Esophagus (tissue), 2 donors: Measurements from ENCODE around the gene TSKS. TPM values are rescaled to one million over a fixed set of nuclear protein-coding genes. Genes with fewer than 3 reads are reported as not detected.

Experiments used
- H3K27ac ChIP-seq, 2 donors: one replicate each; pipeline ENCODE4 v1.5.1; 2013; ENCODE audit warnings: low read depth in 2 of 2, mild to moderate bottlenecking in 2 of 2, inconsistent platforms in 1 of 2, low read length in 1 of 2, moderate library complexity in 1 of 2
- H3K27me3 ChIP-seq, 2 donors: one replicate each; pipeline ENCODE4 v1.6.1; 2013; ENCODE audit warnings: low read length in 2 of 2, control low read depth in 1 of 2, mild to moderate bottlenecking in 1 of 2; ENCODE audit not compliant: insufficient read depth in 2 of 2, control insufficient read depth in 1 of 2
- H3K36me3 ChIP-seq, 2 donors: one replicate each; pipeline ENCODE4 v1.6.1; 2013; ENCODE audit warnings: low read length in 1 of 2; ENCODE audit not compliant: control insufficient read depth in 2 of 2, insufficient read depth in 2 of 2
- H3K4me1 ChIP-seq, 2 donors: one replicate each; pipeline ENCODE4 v1.6.1; 2013; ENCODE audit warnings: low read length in 1 of 2; ENCODE audit not compliant: control insufficient read depth in 2 of 2, insufficient read depth in 2 of 2
- H3K4me3 ChIP-seq, 2 donors: one replicate each; pipeline ENCODE4 v1.5.1; 2013; ENCODE audit warnings: low read length in 2 of 2, mild to moderate bottlenecking in 2 of 2, low read depth in 1 of 2, moderate library complexity in 1 of 2
- H3K9me3 ChIP-seq, 2 donors: one replicate each; pipeline ENCODE4 v1.6.1; 2013; ENCODE audit warnings: mild to moderate bottlenecking in 2 of 2, low read depth in 1 of 2, low read length in 1 of 2, moderate library complexity in 1 of 2; ENCODE audit not compliant: control insufficient read depth in 2 of 2, insufficient read depth in 1 of 2
- WGBS, 2 donors: extraction: QIAGEN DNeasy Blood & Tissue Kit; methylation state at CpG; one replicate each; pipeline ENCODE4 v1.1.7; 2013; 5-methylcytosine and 5-hydroxymethylcytosine counted together
- polyA plus RNA-seq, 2 donors: library from polyadenylated mRNA; stranded (reverse); fragments of 200-250 nt; gene quantifications; one replicate each; pipeline ENCODE4 v1.2.3, GENCODE V29; 2013
- donor health status: healthy with polysubstance abuse.
- donor health status: Bipolar disorder and iron deficiency.

The TSKS gene
- polyA plus RNA-seq, 2 donors = 0.06 to 0.55 TPM

DNA sequence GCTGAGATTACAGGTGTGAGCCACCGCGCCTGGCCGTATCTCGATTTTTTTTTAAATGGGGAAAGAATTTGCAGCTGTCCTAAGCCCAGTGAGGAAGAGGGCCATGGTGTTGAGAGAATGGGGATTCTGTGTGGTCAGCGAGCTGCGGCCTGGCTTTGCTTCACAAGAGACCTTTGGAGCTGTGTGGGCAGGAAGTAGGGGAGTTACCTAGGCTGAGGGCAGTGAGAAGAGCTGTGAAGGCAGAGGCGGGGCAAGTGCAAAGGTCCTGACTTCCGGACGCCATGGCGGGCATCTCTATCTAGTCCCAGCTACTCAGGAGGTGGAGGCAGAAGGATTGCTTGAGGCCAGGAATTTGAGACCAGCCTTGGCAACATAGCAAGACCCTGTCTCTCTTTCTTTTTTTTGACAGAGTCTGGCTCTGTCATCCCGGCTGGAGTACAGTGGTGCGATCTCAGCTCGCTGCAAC lies 8.6 kb upstream of the TSKS start:
- no peak overlapping the region for H3K27ac ChIP-seq
- H3K4me1 ChIP-seq = peaks cover 6 to 16% of the 10 kb centered on the region in 2 donors
- no peaks in the 10 kb centered on the region for H3K9me3 ChIP-seq
- H3K4me3 ChIP-seq = no peak overlapping the region
- 88 to 89% methylated on average over 13 of the region's 13 CpGs for WGBS, 2 donors
- H3K36me3 ChIP-seq = peaks cover 2 to 6% of the 10 kb centered on the region in 2 donors
- no peaks in the 10 kb centered on the region for H3K27me3 ChIP-seq

DNA sequence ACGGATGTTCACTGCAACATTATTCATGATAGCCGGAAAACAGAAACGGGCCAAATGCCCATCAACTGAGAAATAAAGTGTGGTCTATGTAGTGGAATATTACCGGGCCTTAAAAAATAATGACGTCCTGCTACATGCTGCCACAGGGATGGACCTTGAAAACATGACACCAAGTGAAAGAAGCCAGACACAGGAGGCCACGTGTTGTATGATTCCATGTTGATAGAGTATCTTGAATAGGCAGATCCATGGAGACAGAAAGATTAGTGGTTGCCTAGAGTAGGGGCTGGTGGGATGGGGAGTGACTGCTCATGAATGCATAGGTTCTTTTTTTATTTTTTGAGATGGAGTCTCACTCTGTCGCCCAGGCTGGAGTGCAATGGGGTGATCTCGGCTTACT lies 7.4 kb upstream of the TSKS start:
- WGBS, 2 donors = 89 to 91% methylated on average over 8 of the region's 8 CpGs
- no peaks in the 10 kb centered on the region for H3K27me3 ChIP-seq
- H3K4me1 ChIP-seq = peaks cover 6 to 16% of the 10 kb centered on the region in 2 donors
- peaks cover 2% of the 10 kb centered on the region in 2 donors for H3K36me3 ChIP-seq
- no peak overlapping the region for H3K4me3 ChIP-seq
- no peak overlapping the region for H3K27ac ChIP-seq
- no peaks in the 10 kb centered on the region for H3K9me3 ChIP-seq

DNA sequence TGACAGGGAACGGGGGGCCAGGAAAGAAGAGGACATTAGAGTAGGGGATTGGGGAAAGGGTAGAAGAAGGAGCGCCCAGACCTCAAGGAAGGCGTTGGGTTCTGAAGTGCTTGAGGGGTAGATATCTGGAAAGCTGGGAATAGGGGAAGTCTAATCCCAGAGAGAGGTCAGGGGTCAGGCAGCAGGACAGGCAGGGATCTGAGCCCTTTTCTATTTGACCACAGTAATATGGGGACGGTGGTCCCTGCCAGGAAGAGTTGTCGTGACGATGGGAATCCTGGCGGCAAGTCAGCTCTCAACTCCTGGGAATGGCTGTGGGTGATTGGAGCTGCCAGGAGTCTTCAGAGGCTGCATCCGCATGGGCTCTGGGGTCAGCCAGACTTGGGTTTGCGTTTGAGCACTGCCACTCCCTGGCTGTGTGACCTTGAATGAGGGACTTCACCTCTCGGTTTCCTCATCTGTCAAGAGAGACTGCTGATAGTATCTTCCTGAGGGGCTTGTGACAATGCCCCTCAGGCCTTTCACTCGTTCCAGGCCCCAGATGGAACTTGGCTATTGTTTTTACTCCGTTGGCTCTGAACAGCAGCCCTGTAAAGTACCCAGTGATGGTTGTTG lies 5.0 kb upstream of the TSKS start:
- peaks cover 2% of the 10 kb centered on the region in 2 donors for H3K36me3 ChIP-seq
- WGBS, 2 donors = 55 to 66% methylated on average over 12 of the region's 12 CpGs
- H3K4me1 ChIP-seq = peaks cover 6 to 14% of the 10 kb centered on the region in 2 donors
- peak overlapping the region; percentile 71 to 92 for H3K4me3 ChIP-seq
- peak overlapping the region in 1 of 2 donors; percentile 86 for H3K27ac ChIP-seq
- H3K27me3 ChIP-seq = no peaks in the 10 kb centered on the region
- H3K9me3 ChIP-seq = no peaks in the 10 kb centered on the region

DNA sequence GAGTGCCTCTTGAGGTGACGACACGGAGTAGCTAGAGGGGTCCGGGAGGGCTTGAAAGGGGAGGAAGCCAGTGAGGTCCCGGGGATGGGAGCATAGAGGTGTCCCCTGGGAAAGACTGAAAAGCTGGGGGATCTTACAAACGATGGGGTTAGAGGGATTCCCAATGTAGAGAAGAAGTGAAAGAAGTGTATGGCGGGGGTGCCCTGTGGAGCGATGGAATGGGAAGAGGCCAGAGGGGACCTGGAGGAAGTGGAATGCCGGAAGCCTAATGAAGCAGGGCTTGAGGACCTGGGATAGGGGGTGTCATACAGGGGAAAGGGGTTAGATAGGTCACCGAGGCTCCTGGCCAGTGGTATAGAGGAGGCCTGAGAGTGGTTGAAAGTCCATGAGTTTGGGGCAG lies 4.3 kb upstream of the TSKS start:
- peaks cover 6 to 9% of the 10 kb centered on the region in 2 donors for H3K4me1 ChIP-seq
- no peaks in the 10 kb centered on the region for H3K9me3 ChIP-seq
- H3K27ac ChIP-seq = peak overlapping the region; percentile 86 to 92
- H3K27me3 ChIP-seq = no peaks in the 10 kb centered on the region
- H3K36me3 ChIP-seq = peaks cover 2% of the 10 kb centered on the region in 2 donors
- peak overlapping the region; percentile 71 to 92 for H3K4me3 ChIP-seq
- 1% methylated on average over 9 of the region's 9 CpGs for WGBS, 2 donors

DNA sequence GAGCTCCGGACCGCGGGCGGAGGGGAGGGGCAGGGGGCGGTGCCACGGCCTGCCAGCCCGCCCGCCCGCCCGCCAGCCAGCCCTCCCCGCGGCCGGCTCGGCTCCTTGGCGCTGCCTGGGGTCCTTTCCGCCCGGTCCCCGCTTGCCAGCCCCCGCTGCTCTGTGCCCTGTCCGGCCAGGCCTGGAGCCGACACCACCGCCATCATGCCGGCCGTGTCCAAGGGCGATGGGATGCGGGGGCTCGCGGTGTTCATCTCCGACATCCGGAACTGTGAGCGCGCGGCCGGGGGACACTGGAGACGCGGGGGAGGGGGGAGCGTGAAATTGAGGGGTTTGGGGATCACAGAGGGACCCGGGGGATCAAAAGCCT lies 3.8 kb upstream of the TSKS start, which contains the start of gene AP2A1:
Gene AP2A1, plus strand, starts transcription at position 72 of the 370 bp plus-strand sequence. Its CDS starts 133 bp downstream, at position 205.
- Histone ChIP-seq H3K27me3 (no peaks in the 10 kb centered on the region), H3K36me3 (peaks cover 2% of the 10 kb centered on the region in 2 donors), H3K9me3 (no peaks in the 10 kb centered on the region), H3K4me3 (peak within 1 kb of the TSS; percentile 71 to 92), H3K27ac (peak within 1 kb of the TSS; percentile 97), H3K4me1 (peaks cover 6 to 11% of the 10 kb centered on the region in 2 donors)
- WGBS, 2 donors = 1 to 2% methylated on average over 26 to 38 of the region's 38 CpGs

DNA sequence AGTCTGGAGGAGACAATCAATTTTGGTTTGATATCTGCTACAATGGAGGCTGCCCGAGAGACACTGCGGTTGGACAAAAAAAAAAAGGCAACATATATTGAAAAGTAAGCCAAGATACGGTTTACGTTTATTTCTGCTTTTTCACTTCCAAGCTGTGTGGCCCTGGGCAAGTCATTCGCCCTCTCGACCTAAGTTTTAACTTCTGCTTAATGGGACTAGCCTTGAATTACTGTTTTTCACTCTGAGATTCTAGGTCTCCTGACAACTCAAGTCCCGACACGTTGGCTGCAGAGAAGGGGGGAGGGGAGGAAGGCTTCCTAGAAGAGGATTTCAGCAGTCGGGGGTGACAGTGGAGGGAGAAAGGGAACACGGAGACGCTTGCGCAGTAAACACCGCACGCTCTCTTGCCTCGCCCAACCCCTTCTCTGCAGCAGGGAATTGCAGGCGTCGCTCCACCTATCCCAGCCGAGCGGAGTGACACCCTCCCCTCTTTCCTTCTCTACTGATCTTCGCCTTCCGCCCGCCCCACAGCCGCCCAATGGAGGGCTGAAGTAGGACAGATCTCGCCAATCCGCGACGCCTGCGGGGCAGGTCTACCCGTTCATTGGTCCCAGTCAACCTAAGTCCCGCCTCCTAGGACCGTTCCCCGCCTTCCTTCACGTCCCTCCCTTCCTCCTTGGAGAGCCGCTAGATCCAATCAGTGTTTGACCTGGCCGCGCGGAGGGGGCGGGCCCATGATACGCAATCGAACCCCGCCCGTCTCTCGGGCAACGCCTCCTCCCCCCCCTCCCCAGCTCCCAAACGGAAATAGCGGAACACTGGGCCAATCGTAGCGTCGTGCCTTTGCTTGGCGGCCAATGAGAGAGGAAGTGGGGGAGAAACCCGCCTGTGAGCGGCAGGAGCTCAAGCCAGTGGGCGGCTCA lies 3.2 kb upstream of the TSKS start:
- H3K27ac ChIP-seq = peak overlapping the region; percentile 97
- H3K4me3 ChIP-seq = peak overlapping the region; percentile 34 to 71
- H3K27me3 ChIP-seq = no peaks in the 10 kb centered on the region
- peaks cover 6 to 13% of the 10 kb centered on the region in 2 donors for H3K4me1 ChIP-seq
- H3K9me3 ChIP-seq = no peaks in the 10 kb centered on the region
- 1% methylated on average over 48 to 53 of the region's 53 CpGs for WGBS, 2 donors
- H3K36me3 ChIP-seq = peaks cover 0 to 2% of the 10 kb centered on the region in 2 donors

DNA sequence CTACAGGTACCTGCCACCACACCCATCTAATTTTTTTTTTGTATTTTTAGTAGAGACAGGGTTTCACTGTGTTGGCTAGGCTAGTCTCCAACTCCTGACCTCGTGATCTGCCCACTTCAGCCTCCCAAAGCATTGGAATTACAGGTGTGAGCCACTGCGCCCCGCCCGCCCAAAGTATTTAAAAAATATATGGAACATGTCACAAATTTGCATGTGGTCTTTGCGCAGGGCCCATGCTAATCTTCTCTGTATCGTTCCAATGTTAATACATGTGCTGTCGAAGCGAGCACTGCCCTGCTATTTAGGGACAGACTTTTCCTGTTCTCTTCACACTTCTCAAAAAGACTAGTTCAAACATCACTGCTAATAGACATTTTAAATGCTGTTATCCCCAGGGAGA lies 1.2 kb upstream of the TSKS start:
- H3K36me3 ChIP-seq = peaks cover 0 to 2% of the 10 kb centered on the region in 2 donors
- H3K27ac ChIP-seq = peak overlapping the region in 1 of 2 donors; percentile 17
- H3K4me3 ChIP-seq = no peak overlapping the region
- H3K4me1 ChIP-seq = peaks cover 6 to 13% of the 10 kb centered on the region in 2 donors
- H3K9me3 ChIP-seq = no peaks in the 10 kb centered on the region
- 77 to 80% methylated on average over 8 of the region's 8 CpGs for WGBS, 2 donors
- no peaks in the 10 kb centered on the region for H3K27me3 ChIP-seq

DNA sequence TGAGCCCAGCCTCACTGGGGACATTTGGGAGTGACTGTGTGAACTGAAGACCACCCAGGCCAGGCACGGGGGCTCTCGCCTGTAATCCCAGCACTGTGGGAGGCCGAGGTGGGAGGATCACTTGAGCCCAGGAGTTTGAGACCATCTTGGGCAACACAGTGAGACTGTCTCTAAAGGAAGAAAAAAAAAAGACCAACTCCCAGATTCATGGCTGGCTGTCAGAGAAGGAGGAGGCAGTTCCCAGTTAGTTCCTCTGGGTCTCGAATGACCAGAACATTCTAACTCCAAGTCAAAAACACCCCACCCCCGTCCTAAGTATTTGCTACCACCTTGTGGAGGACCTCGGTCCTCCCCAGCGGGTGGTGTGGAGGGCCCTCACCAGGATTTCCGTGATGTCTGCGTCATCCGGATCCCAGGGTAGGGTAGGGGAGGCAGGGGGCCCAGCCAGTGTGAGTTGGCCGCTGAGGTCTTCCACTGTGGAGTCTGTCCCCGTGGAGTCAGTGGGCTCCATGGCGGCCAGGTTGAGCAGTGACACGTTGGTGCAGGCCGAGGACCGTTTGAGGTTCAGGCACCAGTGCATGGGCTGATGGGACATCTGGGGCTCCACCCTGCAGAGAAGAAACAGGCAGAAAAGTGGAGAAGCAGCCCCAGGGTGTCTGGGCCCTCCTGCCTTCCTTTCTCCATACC lies 1.3 kb downstream of the TSKS start:
- peaks cover 0 to 4% of the 10 kb centered on the region in 2 donors for H3K4me1 ChIP-seq
- no peaks in the 10 kb centered on the region for H3K27me3 ChIP-seq
- H3K36me3 ChIP-seq = no peaks in the 10 kb centered on the region
- no peak overlapping the region for H3K4me3 ChIP-seq
- H3K9me3 ChIP-seq = no peaks in the 10 kb centered on the region
- WGBS, 2 donors = 59 to 62% methylated on average over 16 of the region's 16 CpGs
- no peak overlapping the region for H3K27ac ChIP-seq

DNA sequence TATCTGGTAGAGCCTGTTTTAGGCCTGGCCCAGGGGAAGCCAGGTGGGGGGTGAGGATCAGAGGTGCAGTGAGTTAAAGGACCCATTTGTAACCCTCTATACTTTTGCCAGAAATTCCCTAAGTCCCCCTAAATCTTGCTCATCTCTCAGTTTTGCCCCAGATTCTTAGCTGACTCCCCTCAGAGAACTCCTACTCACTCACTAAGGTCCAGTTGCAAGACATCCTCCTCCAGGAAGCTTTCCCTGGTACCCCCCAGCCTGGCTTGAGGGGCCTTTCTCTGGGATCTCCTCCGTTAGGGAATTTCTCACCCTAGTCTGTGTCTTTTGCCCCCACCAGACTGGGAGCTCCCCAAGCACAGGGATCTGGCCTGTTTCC lies 1.9 kb downstream of the TSKS start:
- H3K36me3 ChIP-seq = no peaks in the 10 kb centered on the region
- peaks cover 0 to 4% of the 10 kb centered on the region in 2 donors for H3K4me1 ChIP-seq
- no peaks in the 10 kb centered on the region for H3K27me3 ChIP-seq
- no peaks in the 10 kb centered on the region for H3K9me3 ChIP-seq
- no peak overlapping the region for H3K4me3 ChIP-seq
- WGBS, 2 donors = 91 to 97% methylated on average over 1 of the region's 1 CpG
- no peak overlapping the region for H3K27ac ChIP-seq
